ENCODE results near the gene RUNX1.

Gene RUNX1

DNA sequence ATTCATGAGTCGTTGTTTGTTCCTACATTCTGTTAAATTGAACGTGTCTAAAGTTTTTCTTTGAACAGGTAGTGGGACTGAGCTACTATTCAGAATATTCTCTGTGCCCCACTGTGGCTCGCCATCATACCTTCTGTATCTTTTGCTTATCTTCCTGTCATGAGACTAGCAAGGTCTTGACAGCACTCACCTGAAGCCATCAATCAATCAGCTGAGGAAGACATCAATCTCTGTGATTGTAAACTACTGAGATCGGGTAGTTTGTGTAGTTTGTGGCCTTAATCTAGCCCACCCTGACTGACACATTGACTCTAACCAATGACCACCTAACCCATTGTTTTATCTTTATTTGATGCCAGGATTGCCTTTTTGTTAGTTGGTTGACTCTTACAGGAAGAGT, 17.7 kb upstream of the RUNX1 start:
- Histone ChIP-seq H3K4me3 (ENCODE audit: low read length) (no peak overlapping the region), H3K27ac (ENCODE audit: low read length) (no peak overlapping the region), H3K4me1 (ENCODE audit: low read length) (peaks cover 20% of the 10 kb centered on the region), H3K79me2 (ENCODE audit: low read length) (no peaks in the 10 kb centered on the region), H3K4me2 (ENCODE audit: low read length) (no peak overlapping the region), H2AFZ (ENCODE audit: low read depth, low read length) (no peak overlapping the region), H4K20me1 (ENCODE audit: insufficient read depth, low read length) (no peaks in the 10 kb centered on the region), H3K27me3 (ENCODE audit: low read depth, low read length) (peaks cover 5% of the 10 kb centered on the region; the same call in 1 of the 2 replicates), H3K9ac (ENCODE audit: low read length) (no peak overlapping the region), H3K9me3 (ENCODE audit: insufficient read depth, low read length) (no peaks in the 10 kb centered on the region), H3K36me3 (replicated peaks; ENCODE audit: low read depth, low read length) (no peaks in the 10 kb centered on the region)
- TF ChIP-seq EZH2phosphoT487 (IDR thresholded peaks at IDR 0.05; ENCODE audit: low read depth) = no peak
- TF ChIP-seq, protein P1, sequence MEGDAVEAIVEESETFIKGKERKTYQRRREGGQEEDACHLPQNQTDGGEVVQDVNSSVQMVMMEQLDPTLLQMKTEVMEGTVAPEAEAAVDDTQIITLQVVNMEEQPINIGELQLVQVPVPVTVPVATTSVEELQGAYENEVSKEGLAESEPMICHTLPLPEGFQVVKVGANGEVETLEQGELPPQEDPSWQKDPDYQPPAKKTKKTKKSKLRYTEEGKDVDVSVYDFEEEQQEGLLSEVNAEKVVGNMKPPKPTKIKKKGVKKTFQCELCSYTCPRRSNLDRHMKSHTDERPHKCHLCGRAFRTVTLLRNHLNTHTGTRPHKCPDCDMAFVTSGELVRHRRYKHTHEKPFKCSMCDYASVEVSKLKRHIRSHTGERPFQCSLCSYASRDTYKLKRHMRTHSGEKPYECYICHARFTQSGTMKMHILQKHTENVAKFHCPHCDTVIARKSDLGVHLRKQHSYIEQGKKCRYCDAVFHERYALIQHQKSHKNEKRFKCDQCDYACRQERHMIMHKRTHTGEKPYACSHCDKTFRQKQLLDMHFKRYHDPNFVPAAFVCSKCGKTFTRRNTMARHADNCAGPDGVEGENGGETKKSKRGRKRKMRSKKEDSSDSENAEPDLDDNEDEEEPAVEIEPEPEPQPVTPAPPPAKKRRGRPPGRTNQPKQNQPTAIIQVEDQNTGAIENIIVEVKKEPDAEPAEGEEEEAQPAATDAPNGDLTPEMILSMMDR (IDR thresholded peaks at IDR 0.05; ENCODE audit: low read depth, low read length) = no peak

DNA sequence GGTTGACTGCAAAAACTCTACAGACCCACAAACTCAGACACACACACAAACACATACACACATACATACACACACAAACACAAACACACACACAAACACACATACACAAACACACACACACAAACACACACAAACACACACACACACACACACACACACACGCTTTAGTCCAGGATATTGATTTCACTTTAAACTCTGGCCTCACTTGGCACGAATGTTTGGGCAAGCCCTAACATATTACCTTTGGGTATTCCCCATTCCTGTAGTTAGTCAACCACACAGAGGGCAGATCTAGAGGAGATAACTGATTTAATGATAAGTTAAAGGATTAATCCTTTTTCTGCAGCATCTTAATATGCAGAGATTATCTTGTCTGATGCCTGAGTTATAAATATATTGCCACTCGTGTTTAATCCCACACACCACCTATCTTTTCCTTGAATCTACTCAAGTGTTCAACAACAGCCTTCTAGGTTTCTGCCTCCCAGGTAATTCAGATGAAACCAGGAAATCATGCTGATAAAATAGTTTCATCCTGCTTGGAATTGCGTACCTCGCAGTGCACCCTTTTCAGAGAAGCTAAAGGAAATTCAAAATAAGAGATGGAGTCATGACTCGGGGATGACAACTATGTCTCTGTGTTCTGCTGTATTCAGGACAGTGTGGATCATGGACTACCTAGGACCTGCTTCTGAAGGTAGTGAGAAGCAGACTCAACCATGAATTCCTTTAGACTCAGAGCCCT, 14.5 kb upstream of the RUNX1 start:
- peaks cover 5% of the 10 kb centered on the region for H3K4me1 ChIP-seq (ENCODE audit: low read length)
- H4K20me1 ChIP-seq (ENCODE audit: insufficient read depth, low read length) = no peaks in the 10 kb centered on the region
- H3K4me3 ChIP-seq (ENCODE audit: low read length) = no peak overlapping the region
- no peak overlapping the region for H3K27ac ChIP-seq (ENCODE audit: low read length)
- H3K79me2 ChIP-seq (ENCODE audit: low read length) = no peaks in the 10 kb centered on the region
- no peak overlapping the region for H3K4me2 ChIP-seq (ENCODE audit: low read length)
- no peaks in the 10 kb centered on the region for H3K27me3 ChIP-seq (ENCODE audit: low read depth, low read length)
- H2AFZ ChIP-seq (ENCODE audit: low read depth, low read length) = no peak overlapping the region
- no peaks in the 10 kb centered on the region for H3K9me3 ChIP-seq (ENCODE audit: insufficient read depth, low read length)
- no peaks in the 10 kb centered on the region for H3K36me3 ChIP-seq (replicated peaks; ENCODE audit: low read depth, low read length)
- no peak overlapping the region for H3K9ac ChIP-seq (ENCODE audit: low read length)
- TF ChIP-seq, protein P1 (IDR thresholded peaks at IDR 0.05; ENCODE audit: low read depth, low read length) = no peak
- no peak for TF ChIP-seq EZH2phosphoT487 (IDR thresholded peaks at IDR 0.05; ENCODE audit: low read depth)

DNA sequence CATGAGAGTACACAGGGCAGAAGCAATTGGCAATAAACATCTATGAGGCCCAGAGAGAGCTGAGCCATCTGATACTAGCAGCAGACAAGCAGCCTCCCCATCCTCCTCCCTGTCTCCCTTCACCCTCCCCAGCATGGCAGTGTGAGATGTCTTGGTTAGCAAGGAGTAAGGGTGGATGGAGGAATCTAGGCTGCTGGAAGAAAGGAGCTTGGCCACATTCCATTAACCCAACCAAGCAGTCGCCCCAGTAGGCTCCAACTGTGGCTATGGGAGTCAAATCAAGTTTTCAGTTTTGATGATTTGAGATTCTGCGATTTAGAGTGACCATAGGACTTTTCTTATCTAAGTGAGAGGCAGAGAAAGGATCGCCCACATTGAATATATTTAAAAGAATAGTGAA, 12.9 kb upstream of the RUNX1 start:
- TF ChIP-seq, protein P1 (IDR thresholded peaks at IDR 0.05; ENCODE audit: low read depth, low read length) = no peak
- no peak for TF ChIP-seq EZH2phosphoT487 (IDR thresholded peaks at IDR 0.05; ENCODE audit: low read depth)
- H3K4me1 ChIP-seq (ENCODE audit: low read length) = peaks cover 13% of the 10 kb centered on the region
- no peak overlapping the region for H3K4me2 ChIP-seq (ENCODE audit: low read length)
- no peak overlapping the region for H3K9ac ChIP-seq (ENCODE audit: low read length)
- no peaks in the 10 kb centered on the region for H4K20me1 ChIP-seq (ENCODE audit: insufficient read depth, low read length)
- no peaks in the 10 kb centered on the region for H3K36me3 ChIP-seq (replicated peaks; ENCODE audit: low read depth, low read length)
- no peaks in the 10 kb centered on the region for H3K27me3 ChIP-seq (ENCODE audit: low read depth, low read length)
- H3K9me3 ChIP-seq (ENCODE audit: insufficient read depth, low read length) = no peaks in the 10 kb centered on the region
- no peaks in the 10 kb centered on the region for H3K79me2 ChIP-seq (ENCODE audit: low read length)
- H3K4me3 ChIP-seq (ENCODE audit: low read length) = no peak overlapping the region
- H3K27ac ChIP-seq (ENCODE audit: low read length) = no peak overlapping the region
- no peak overlapping the region for H2AFZ ChIP-seq (ENCODE audit: low read depth, low read length)

DNA sequence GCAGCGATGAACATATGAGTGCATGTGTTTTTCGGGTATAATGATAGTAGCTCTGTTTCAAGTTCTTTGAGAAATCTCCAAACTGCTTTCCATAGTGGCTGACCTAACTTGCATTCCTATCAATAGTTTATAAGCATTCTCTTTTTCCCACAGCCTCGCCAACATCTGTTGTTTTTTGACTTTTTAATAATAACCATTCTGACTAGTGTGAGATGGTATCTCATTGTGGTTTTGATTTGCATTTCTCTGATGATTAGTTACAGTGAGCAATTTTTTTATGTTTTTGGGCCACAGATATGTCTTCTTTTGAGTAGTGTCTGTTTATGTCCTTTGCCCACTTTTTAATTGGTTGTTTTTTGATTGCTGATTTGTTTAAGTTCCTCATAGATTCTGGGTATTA, 10.6 kb upstream of the RUNX1 start:
- Histone ChIP-seq H3K27ac (ENCODE audit: low read length) (no peak overlapping the region), H3K27me3 (ENCODE audit: low read depth, low read length) (no peaks in the 10 kb centered on the region), H3K4me3 (ENCODE audit: low read length) (no peak overlapping the region), H3K9ac (ENCODE audit: low read length) (no peak overlapping the region), H3K4me2 (ENCODE audit: low read length) (no peak overlapping the region), H3K79me2 (ENCODE audit: low read length) (no peaks in the 10 kb centered on the region), H3K9me3 (ENCODE audit: insufficient read depth, low read length) (no peaks in the 10 kb centered on the region), H4K20me1 (ENCODE audit: insufficient read depth, low read length) (no peaks in the 10 kb centered on the region), H2AFZ (ENCODE audit: low read depth, low read length) (no peak overlapping the region), H3K4me1 (ENCODE audit: low read length) (peaks cover 19% of the 10 kb centered on the region), H3K36me3 (replicated peaks; ENCODE audit: low read depth, low read length) (no peaks in the 10 kb centered on the region)
- no peak for TF ChIP-seq EZH2phosphoT487 (IDR thresholded peaks at IDR 0.05; ENCODE audit: low read depth)
- TF ChIP-seq, protein P1 (IDR thresholded peaks at IDR 0.05; ENCODE audit: low read depth, low read length) = no peak
